Esophagus muscularis mucosa (tissue), 3 donors: ENCODE data around the gene CDCA7L.

Source experiments
- POLR2AphosphoS5 ChIP-seq, 2 donors: sonication (generic); formaldehyde crosslinking; IDR thresholded peaks; one replicate each; pipeline ENCODE4 v1.6.1; 2017; ENCODE audit warnings: antibody characterized with exemption in 2 of 2
- TF ChIP-seq, protein P1 (sequence below), 3 experiments: fragments of 200-600 bp in 2 of 3; fragments of 450-650 bp in 1 of 3; sonication (generic) in 2 of 3; IDR thresholded peaks; one replicate each; pipeline ENCODE4 v1.5.1; 2017 to 2019; ENCODE audit warnings: antibody characterized with exemption in 3 of 3, mild to moderate bottlenecking in 2 of 3, moderate library complexity in 1 of 3

DNA sequence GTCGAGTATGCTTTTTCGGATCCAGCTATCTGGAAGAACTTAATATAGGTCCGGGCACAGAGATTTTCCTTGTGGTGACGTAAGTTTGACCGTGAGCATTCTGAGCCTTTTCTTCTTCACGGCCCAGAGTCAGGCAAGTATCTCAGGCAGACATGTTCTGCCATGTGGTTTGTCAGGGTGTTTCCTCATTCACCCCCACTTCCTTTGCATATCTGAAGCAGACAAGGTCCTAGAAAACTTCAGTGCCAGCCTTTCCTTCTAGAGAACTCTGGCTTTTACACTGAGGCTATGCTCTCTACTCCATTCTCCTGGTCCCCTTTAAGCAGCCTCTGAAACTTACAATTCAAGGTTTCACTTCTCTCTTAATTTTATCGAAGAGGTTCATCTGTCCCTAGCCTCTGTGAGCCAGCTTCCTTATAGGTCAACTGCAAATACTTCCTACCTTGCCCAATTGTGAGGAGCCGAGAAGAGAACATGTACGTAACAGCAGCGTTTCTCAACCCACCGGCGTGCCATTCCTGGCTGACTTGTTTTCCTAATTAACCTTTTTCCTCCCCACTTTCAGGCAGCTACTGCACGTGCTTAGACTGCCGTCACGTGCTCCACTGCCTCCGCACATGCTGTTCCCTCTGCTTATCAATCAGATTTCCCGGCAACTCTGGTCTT, 47.3 kb downstream of the CDCA7L start:
- TF ChIP-seq, protein P1, sequence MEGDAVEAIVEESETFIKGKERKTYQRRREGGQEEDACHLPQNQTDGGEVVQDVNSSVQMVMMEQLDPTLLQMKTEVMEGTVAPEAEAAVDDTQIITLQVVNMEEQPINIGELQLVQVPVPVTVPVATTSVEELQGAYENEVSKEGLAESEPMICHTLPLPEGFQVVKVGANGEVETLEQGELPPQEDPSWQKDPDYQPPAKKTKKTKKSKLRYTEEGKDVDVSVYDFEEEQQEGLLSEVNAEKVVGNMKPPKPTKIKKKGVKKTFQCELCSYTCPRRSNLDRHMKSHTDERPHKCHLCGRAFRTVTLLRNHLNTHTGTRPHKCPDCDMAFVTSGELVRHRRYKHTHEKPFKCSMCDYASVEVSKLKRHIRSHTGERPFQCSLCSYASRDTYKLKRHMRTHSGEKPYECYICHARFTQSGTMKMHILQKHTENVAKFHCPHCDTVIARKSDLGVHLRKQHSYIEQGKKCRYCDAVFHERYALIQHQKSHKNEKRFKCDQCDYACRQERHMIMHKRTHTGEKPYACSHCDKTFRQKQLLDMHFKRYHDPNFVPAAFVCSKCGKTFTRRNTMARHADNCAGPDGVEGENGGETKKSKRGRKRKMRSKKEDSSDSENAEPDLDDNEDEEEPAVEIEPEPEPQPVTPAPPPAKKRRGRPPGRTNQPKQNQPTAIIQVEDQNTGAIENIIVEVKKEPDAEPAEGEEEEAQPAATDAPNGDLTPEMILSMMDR (IDR thresholded peaks at IDR 0.05): no peak
- TF ChIP-seq POLR2AphosphoS5 (IDR thresholded peaks at IDR 0.05): no peak
